LNCAP (cell line): ENCODE results near the gene CLDND2.

ENCODE experiments used
- CTCF ChIP-seq: fragments of 450-650 bp; IDR thresholded peaks from 2 replicates; pipeline ENCODE4 v1.5.1; 2017; ENCODE audit warnings: mild to moderate bottlenecking

The CLDND2 gene

DNA sequence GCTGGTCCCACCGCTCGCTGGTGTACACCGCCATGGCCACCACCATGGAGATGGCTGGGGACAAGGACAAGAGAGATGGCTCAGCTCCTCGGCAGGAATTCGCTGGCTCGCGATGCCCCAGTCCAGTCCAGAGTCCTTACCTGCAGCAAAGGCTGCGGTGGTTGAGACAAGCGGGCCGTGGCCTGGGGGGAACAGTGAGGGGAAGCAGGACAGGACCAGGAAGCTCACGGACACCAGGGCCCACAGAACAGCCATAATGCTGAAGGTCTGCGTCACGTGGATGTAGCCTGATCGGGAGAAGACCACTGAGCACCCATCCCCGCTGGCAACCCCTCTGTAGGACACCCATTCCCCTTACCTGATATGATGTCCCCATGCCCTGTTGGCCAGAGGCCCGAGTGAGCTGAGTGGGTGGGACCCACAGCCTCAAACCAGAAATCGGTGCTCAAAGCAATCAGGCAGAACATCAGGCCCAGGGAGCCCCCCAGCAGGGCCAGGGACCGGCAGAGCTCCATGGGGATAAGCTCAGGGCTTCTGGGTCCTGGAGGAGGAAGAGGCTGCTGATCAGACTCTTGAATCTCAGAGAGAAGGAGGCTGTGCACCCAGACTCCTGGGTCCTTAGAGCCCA lies 3.3 kb upstream of the CLDND2 start:
- no peak for TF ChIP-seq CTCF

DNA sequence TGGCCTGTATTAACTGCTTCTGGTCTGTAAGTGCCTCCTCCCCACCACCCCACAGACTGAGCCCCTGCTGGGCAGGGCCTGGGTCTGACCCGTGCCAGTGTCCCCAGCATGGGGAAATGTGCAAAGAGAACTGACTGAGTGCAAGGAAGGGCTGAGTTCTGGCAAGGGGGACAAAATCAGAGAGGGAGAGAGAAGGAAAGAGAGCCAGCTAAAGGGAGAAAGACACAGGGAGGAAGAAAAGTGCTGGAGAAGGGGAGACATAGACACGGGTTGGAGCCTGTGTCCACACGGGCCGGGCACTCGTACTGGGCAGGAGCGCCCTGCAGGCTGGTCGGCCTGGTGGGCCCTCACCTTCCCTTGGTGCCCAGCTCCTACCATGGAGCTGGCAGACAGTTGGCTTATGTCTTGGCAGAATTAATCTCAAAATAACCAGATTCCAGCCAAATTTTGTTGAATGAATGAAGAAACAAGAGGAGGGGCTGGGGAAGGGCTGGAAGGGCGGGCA lies 2.4 kb upstream of the CLDND2 start:
- TF ChIP-seq CTCF: no peak

DNA sequence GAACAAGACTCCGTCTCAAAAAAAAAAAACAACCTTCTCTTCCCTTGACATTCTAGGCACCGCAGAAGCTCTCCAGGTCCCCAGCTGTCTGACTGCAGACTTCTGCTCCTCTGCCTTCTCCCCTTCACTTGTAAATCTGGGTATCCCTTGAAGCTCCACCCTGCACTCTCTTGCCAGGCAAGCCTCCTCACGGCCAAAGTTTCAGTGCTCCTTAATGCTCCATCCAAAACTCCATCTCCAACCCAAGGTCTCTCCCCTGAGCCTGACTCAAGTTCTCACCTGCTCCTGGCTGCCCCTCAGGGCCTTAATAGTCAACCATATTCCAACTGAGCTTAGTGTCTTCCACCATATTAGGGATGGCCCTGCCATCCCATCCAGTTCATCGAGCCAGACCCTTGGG lies 1.4 kb upstream of the CLDND2 start:
- TF ChIP-seq CTCF: no peak

DNA sequence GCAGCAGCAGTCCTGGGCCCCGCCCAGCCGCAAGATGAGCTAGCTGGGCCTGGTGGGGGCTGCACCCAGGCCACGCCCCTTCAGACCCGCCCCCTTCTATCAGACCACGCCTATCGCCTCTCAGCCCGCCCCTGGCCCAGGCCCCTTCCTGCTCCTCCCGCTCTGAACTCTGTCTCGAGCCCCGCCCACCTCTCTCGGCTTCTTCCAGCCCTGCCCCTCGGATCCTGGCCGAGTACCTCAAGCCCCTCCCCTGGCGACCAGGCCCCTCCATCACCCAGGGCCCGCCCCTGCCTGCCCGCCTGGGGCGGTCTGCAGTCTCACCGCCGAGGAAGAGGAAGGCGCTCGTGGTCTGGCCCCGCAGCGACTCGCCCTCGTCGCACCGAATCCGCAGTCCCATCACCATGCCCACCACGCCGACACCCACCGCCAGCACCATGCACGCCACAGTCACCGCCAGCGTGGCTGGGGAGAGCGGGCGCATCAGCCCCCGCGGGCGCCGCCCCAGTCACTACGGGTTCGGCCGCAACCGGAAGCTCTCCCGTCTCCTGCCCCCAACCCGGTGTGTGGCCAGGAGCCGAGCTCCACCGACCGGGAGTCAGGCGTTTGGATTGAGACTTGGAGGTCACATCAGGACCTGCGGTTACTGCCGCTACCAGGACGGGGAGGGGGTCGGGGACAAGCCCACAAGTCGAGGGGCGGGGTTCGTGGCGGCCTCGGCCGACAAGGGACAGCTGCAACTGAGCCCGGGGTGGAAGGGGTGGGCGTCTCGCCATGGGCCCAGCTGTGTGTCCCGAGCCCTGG lies 1.0 kb downstream of the CLDND2 start:
- TF ChIP-seq CTCF: no peak

GRCh38 chr19:51367255-51367564 lies 1.6 kb downstream of the CLDND2 start:
- TF ChIP-seq CTCF: no peak

GRCh38 chr19:51366389-51367254 lies 2.2 kb downstream of the CLDND2 start:
- TF ChIP-seq CTCF: no peak

DNA sequence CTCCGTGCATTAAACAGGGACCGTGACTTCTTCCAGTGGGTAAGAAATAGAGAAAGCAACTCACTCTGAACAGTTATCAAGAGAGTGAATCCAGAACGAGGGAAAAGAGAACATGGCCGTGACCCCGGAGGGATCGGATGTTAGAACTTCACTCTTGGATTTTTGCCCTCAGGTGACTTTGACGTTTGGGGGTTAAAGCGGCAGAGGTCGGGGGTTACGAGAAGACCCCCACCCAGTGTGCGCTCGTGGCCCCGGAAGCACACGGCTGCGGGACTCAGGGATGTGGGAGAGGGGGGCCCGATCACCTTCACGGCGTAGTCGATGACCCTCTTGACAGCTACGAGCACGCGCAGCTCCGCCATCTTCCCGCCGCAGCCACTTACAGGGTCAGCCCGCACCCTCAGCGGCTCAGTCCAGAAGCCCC lies 2.8 kb downstream of the CLDND2 start, which contains the start of gene ETFB:
Gene ETFB, minus strand, starts transcription at position 424 of the 424 bp plus-strand sequence. Its CDS starts 62 bp downstream, at position 362.
- TF ChIP-seq CTCF: no peak
